Amygdala (tissue), 56 donors: ENCODE measurements around the gene SCD5.
A peak's percentile ranks its signal among the peaks of the same experiment; 100 is the strongest.

Source experiments
- DNase-seq, 56 donors: peaks; one replicate each; lab custom pipeline; 2025; lab: John Stamatoyannopoulos, UW

Gene SCD5

DNA sequence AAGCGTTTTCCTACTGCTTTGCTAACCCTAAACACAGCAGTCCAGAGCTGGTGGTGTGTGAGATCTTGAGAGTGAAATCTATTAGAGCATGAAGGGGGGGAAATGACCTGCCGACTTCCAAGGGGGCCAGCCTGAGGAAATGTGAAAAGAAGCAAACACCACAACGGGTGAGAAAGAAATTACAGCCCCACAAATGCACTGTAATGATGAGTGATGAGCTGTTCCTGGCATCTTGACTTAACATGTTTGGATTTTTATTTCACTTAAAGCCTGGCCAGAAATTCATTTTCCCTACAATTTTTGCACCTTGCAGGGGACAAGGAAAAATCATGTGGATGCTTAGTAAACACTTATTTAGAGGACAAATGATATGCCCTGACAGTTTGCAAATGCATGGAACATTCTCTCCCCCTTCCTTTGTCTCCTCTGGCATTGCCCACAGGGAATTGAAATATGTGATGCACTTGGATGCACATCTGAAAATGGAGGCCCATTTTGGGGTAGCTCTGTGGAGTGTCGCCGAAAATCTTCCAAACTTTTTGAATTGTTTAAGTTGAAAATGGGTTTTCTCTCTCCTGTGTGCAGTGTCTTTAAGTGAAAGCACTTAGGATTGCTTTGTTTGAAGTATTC lies 152.5 kb downstream of the SCD5 start:
- DNase-seq = no peak

DNA sequence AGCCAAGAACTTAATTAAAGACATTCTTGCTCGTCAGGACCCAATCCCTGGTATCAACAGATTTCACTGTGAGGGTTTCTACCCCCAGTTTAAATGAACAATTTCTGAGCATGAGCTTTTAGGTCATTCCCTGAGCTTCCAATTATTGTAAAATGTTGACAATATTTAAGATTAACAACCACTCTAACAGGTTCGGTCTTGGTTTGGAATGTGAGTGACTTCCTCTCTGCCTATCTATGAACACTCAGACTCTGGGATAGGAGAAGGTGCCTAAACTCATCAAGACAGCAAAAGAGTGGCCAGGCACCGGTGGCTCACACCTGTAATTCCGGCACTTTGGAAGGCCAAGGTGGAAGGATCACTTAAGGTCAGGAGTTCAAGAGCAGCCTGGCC lies 153.9 kb downstream of the SCD5 start:
- DNase-seq = no peak

DNA sequence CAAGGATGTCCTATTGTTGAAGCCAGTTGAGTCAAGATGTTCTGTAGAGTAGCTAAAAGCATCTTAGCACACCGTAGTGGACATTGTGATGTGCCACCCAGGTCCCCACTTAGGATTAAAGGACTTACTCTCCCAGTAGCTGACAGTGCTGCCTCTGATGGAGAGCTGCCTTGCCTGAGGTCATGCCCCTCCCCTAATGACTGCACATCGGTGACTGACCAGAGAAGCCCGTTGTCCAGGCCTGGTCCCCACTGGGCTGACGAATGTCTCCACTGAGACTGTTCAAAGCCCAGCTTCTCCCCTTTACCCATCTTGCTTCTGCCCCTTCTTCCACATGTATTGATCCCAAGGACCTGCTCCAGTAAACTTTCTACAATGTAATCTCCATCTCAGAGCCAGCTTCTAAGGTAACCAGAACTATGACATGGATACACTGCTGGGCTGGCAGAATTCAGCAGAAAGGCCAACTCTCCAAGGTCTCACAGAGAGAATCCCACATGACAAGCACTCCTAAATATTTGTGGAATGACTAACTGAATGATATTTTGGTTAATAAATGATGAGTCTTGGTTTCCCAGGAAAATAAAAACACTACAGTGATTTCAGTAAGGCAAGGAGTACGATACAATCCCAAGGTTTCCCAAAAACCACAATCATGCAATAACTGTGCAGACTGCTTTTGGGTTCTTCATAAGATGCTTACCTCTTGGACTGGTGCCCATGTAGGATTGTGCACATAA lies 154.4 kb downstream of the SCD5 start:
- DNase-seq = no peak

DNA sequence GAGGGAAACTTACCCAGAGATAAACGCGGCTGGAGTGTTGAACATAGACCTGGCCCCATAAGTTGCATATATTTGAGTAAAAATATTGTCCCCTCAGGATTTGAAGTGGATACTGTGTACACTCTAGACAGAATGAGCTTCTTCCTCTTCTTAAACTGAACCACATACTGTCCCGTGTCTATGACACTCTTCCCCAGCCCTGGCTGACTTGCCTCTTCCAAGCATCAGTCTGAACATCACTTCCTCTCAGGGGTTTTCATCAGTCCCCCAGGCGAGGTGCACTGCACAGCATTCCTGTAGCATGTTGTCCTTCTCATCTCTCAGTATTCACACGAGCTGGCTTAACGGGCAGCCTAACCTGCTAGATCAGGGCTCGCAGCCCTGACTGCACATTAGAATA lies 156.3 kb downstream of the SCD5 start:
- no peak for DNase-seq

DNA sequence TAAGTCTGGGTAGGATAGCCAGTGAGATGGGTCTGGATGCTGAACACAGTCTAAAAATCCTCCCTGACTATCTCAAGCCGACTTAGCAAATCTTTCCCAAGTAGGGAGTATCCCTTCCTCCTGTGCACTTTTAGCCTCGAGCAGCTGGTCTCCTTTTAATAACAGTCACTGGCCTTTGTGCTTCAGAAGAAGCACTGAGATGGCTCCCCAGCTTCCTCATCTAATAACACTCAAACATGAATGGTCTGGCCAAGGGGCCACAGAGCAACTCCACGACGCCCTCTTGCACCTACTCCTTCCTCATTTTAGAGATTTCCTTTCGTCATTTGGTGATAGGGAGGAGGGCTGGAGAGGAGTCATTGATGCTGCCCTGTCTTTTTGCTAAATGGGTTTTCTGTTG lies 158.1 kb downstream of the SCD5 start:
- DNase-seq = no peak

DNA sequence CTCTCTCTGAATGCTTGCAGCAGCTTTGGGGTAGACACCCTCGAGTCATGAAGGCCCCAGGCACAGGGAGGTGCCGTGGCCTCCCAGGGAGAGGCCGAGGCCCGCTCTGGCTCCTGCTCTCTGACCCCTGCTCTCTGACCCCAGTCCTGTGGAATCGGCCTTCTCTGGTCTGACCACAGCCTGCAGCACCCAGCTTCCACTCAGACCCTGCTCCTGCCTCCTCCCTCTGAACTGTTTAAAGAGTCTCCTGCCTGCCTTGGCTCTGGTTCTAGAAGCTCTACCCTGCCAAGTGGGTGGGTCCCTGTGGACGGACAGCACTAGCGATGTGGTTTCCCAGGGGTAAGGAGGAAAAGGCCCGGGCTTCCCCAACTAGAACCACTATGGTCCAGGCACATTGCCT lies 158.6 kb downstream of the SCD5 start:
- DNase-seq = peak in 12 of 56 donors; percentile 5 to 50 (median 19)

DNA sequence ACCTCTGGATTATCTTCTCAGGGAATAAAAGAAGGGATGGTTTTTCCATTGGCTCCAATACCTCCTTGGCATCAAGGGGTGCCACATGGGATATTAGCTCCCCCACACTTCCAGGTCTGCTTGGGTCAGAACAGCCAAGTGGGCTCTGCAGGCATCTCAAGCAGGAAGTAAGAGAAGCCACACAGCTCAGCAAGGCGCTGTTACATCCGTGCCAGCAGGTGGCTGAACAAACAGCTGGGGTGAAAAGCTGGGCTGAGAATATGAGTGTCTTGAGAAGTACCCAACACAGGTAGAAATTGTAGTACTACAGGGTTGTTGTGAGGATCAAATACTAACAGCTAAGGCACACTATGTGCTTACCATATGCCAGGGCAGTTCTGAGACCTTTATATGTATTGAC lies 160.1 kb downstream of the SCD5 start:
- DNase-seq = no peak

DNA sequence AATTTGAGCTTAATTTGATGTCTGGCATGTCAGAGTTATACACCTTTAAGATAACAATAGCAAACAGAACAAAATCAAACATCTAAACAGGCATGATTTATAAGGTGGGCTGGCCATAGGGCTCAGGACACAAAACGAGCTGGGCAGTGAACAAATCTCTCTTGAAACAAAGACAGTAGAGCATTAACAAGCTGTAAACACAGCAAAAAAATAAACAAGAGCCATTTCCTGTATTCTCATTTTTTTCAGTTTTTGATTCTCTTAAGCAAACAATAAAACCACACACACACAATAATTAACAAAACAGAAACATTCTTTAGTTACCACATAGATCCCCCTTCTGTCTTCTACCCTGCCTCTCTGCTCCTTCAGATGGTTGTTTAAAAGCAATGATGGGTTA lies 168.5 kb downstream of the SCD5 start:
- DNase-seq = no peak

DNA sequence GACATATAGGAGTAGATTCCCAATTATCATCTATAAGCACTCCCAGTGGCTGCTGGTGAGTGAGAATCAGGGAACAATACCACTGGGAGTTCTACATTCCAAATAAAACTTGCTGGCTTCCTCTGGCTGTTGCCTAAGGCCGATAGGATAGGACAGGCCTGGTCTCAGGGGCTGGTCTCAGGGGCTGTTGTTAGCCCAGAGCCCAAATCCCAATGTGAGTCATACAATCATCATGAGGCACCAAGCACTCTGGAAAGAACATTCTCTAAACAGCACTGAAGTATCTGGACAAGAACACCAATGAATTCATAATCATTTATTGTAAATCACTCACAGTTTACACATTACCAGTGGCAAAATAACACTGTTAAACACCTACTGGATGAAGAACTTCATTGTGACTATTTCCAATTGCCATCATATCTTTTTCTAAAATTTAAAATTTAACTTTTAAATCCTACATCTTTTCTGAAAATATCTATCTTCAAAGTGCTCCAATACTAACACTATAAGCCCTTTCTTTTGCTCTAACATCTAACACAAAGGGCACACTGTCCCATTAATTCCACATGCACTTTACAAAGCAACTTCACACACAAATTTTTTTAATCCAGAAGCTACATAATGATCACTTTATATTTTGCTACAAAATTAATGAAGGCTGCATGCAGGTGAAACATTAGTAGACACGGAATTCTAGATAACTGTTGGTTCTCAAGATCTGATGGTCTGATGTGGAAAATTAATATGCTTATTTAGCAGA lies 169.2 kb downstream of the SCD5 start:
- DNase-seq = peak in 3 of 56 donors; percentile 11 to 17 (median 12)

DNA sequence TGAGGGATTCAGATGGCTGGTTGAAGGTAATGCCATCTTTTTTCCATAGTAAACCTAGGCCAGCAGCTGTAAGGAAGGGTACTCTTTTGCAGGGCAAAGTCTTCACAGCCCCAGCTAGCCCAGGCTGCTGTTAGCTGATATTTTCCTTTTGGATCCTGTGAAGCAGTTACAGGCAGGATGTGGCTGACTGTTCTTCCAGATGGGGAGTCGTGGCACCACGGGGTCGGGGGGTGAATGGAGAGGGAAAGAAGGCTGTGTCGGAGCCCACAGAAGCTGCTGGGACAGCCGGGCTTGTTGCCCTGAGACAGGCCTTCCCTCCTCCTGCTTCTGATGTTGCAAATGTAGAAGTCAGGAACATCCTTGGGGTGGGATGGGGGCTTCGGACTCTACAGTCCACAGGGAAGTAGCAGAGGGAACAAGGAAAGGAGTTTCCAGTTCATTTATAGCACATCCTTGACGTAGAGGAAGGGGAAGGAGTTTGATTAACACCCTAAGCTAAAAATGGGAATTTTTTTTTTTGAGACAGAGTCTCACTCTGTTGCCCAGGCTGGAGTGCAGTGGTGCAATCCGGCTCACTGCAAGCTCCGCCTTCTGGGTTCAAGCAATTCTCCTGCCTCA lies 172.2 kb downstream of the SCD5 start:
- peak in 4 of 56 donors; percentile 8 to 16 (median 15) for DNase-seq

DNA sequence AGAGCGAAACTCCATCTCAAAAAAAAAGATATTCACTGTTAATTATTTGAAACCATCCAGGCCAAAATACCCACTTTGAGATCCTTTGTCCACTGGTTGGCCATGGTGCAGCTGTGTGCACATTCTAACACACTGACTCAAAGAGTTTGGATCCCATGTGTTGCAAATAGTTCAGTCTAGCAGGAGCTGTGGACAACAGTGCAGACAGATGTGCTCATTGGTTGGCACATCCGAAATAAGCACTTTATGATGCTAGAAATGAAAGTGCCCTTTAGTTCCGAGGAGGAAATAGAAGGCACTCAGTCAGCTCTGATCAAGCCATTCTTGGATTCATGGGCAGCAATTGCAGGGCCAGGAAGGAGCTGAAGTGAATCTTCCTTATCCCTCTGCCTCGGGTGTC lies 173.8 kb downstream of the SCD5 start:
- peak in 4 of 56 donors; percentile 12 to 26 (median 22) for DNase-seq

DNA sequence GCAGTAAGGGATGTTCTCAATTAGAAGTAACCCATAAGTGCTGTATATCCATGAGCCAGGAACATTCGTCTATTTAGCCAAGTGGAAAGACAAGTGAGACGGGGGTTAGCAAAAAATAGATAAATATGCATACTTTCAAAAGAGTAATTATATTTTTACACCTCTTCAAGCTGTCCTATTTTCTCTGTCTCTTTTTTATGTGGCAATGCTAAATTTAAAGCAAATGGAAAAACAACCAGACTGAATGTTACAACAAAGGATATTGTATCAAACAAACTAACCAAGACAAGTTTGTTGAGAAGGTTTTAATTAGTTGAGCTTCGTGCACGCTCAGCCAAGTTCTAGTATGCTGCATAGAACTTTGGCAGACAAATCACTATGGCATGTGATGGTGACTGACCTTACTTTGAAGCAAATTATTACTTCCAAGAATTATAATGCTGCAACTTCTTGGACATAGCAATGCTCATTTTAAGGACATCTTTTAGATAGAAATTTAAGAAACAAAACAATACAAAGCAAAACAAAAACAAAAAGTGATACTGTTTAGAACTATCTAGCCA lies 175.4 kb downstream of the SCD5 start:
- no peak for DNase-seq

DNA sequence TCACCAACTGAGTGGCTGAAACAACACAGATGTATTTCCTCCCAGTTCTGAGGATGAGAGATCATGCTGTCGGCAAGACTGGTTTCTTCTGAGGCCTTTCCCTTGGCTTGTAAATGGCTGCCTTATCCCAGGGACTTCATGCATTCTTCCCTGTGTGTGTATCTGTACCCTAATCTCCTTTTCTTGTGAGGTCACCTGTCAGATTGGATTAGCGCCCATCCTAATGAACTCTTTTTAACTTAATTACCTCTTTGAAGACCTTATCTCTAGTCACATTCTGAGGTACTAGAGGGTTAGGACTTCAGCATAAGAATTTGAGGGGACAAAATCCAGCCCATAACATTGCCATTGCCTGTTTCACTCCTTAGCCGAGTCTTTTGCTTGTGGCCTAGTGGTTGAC lies 177.3 kb downstream of the SCD5 start:
- DNase-seq = no peak

DNA sequence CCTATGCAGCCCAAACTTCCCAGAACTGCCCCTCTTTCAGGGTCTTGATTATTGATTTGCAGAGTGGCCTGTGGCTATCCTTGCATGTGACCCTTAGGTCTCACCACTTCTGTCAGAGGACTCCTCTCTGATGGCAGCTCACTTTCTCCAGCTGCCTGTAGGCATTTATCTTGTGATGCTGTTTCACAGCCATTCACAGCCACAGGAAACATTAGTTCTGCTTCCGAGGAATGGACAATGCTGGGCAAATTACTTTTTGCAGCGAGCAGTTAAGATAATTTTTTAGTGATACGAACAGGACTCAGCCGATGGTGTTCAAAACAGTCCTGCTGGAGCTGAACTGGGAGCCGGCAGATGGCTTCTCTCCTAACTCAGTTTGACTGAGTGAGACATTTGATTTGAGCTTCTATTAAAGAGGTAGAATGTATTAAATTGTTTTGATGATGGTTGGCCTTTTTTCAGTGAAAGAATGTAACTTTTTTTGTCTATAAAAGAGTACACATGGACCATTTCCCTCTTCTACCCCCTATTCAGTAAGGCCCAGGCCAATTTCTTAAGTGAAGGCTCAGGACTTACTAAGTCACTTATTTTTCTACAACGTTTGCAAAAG lies 178.4 kb downstream of the SCD5 start:
- no peak for DNase-seq

DNA sequence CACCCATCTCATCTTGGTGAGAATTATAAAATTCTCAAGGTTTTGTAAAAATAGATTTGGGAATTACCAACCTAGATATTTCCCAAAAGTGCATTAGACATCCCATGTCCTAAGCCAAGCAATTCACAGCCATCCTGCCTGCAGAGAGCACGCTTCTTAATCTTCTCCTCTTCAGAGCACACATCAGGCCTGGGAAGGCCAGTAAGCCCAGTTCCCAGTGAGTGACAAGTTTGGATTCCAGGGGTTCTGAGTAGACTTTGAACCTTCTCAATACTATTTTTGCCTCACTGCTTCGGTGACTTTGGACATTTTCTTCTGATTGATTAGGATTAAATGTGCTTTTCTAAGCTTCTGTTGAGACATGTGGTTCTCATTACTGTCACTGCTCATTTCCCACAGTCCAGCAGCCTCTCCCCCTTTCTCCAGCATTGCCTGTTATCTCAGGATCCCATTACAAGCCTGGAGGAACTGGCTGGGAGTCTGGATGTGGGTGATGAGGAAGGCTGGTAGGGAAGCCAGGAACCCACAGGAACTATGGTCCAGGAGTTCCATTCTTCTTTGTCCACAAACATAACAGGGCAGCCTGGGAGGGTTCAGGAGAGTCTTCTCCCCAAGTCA lies 180.4 kb downstream of the SCD5 start:
- DNase-seq = no peak

DNA sequence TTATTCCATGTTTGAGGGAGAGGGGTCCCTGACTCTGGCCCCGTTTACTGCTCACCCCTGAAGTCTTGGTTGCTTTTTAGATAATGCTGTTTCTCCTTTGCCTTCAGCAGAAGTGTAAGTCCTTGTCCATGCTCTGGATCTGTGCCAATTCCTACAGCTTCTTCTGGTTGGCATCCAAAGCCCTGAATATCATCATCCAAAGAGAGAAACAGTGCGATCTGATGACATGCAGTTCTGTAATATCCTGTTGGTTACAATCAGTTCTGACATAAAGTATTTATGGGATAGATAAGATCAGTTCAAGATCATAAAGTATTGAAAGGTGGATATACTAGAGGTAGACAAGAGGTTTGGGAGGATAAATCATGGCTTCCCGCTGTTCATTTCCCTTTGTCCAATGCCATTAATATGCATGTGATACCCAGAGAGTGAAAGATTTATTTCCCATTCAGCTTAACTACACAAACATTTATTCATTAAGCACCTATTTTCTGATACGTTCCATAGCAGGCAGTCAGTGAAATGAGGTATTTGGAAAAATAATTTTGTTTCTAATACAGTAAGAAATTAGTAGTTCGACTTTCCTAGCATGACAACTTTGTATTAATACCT lies 183.7 kb downstream of the SCD5 start:
- no peak for DNase-seq

DNA sequence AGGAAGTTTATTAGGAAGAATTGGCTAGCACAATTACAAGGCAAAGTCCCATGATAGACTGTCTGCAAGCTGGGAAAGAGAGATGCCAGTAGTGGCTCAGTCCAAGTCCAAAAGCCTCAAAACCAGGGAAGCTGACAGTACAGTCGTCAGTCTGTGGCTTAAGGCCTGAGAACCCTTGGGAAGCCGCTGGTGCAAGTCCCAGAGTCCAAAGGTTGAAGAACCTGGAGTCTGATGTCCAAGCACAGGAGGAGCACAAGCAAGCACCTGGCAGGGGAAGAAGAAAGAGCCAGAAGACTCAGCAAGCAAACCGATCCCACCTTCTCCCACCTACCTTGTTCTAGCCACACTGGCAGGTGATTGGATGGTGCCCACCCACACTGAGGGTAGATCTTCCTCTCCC lies 185.5 kb downstream of the SCD5 start:
- no peak for DNase-seq

DNA sequence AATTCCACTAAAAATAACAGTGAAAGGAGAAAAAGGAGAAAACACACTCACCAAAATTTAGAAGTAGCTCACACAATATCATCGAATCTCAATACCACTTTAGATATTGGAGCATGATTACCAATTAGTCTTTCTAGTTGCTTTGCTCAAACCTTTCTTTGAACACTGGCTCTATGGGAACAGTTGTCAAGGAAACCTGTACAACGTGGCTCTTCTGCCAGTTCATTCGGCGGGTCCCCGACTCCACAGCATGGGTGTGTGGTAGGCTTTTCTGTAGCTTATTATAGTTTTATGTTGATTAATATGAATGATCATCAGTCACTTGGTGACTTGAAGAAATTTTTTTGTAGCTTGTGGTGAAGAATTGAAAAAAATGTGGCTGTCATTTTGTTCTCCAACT lies 186.6 kb downstream of the SCD5 start:
- peak in 13 of 56 donors; percentile 8 to 47 (median 19) for DNase-seq

DNA sequence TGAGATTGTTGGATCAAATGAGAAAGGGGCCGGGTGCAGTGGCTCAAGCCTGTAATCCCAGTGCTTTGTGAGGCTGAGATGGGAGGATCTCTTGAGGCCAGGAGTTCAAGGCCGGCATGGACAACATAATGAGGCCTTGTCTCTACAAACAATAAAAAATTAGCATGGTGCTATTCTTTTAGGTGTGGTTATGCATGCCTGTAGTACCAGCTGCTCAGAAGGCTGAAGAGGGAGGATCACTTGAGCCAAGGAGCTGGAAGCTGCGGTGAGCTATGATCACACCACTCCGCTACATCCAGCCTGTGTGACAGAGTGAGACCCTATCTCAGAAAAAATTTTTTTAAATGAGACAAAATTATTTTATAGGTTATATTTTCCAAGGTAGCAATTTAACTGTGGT lies 187.1 kb downstream of the SCD5 start:
- no peak for DNase-seq

DNA sequence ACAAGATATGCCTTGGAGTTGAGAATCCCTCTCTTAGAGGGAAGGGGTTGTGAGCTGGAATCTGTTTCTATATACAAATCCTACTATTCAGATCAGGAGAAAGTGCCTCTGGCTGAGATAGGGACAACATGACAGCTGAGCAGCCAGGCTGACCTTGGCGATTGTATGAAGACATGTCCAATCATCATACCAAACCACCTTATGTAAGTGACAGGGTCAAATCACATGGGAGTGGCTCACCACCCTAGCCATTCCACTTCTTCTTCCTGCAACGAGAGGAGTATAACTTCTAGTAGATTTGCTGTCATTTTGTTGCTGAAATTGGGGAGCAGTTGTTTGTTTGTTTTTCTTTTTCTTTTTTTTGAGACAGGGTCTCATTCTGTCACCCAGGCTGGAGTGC lies 188.6 kb downstream of the SCD5 start:
- DNase-seq = no peak
